ENCODE measurements around the gene OXSR1.
A peak's percentile ranks its signal among the peaks of the same experiment; 100 is the strongest.

OXSR1 gene

DNA sequence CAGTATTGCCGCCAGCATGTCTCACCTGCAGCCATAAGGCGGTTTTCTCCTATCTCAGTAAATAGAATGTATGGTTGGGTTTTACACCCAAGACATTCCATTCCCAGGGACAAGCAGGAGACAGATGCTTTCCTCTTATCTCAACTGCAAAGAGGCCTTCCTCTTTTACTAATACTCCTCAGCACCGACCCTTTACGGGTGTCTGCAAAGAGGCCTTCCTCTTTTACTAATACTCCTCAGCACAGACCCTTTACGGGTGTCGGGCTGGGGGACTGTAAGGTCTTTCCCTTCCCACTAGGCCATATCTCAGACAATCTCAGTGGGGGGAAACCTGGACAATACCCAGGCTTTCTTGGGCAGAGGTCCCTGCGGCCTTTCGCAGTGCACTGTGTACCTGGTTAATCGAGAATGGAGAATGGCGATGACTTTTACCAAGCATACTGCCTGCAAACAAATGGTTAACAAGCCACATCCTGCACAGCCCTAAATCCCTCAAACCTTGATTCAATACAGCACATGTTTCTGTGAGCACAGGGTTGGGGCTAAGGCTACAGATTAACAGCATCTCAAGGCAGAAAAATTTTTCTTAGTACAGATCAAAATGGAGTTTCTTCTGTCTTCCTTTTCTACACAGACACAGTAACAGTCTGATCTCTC lies 29.6 kb upstream of the OXSR1 start:
- TF ChIP-seq, protein P1, sequence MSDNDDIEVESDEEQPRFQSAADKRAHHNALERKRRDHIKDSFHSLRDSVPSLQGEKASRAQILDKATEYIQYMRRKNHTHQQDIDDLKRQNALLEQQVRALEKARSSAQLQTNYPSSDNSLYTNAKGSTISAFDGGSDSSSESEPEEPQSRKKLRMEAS (IDR thresholded peaks at IDR 0.05; ENCODE audit: low read depth, low read length) = peak; percentile 51
- DNase-seq (ENCODE audit: low read depth) = peak; percentile 63

DNA sequence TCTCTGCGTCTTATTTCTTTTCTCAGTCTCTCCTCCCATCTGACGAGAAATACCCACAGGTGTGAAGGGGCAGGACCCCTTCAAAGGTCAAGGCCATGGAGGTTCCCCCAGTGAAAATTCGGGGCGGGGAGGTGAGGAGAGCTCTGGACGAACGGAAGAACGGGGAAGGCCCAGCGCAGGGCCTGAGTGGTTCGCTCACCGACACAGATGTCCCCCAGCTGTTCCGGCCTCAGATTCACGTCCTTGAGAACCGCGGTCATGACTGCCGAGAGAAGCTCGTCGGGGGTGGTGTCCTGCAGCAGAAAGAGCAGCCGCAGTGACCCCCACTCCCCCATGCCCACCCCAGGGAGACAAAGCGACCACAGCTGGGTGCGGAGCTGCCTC lies 29.0 kb upstream of the OXSR1 start:
- TF ChIP-seq MYC (IDR thresholded peaks at IDR 0.05; ENCODE audit: low read depth, low read length) (no peak), POLR2A (IDR thresholded peaks at IDR 0.05; ENCODE audit: extremely low read depth, insufficient read length) (no peak)
- TF ChIP-seq, protein P2, sequence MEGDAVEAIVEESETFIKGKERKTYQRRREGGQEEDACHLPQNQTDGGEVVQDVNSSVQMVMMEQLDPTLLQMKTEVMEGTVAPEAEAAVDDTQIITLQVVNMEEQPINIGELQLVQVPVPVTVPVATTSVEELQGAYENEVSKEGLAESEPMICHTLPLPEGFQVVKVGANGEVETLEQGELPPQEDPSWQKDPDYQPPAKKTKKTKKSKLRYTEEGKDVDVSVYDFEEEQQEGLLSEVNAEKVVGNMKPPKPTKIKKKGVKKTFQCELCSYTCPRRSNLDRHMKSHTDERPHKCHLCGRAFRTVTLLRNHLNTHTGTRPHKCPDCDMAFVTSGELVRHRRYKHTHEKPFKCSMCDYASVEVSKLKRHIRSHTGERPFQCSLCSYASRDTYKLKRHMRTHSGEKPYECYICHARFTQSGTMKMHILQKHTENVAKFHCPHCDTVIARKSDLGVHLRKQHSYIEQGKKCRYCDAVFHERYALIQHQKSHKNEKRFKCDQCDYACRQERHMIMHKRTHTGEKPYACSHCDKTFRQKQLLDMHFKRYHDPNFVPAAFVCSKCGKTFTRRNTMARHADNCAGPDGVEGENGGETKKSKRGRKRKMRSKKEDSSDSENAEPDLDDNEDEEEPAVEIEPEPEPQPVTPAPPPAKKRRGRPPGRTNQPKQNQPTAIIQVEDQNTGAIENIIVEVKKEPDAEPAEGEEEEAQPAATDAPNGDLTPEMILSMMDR (IDR thresholded peaks at IDR 0.05; ENCODE audit: low read depth, low read length) = no peak
- TF ChIP-seq, protein P1 (IDR thresholded peaks at IDR 0.05; ENCODE audit: low read depth, low read length) = no peak
- peak overlapping the region; percentile 78 for H3K4me3 ChIP-seq (ENCODE audit: low read depth, low read length)
- peak; percentile 59 for DNase-seq (ENCODE audit: low read depth)

More for the DNA sequence above, 29.6 kb upstream of the OXSR1 start:
- peak overlapping the region; percentile 78 for H3K4me3 ChIP-seq (ENCODE audit: low read depth, low read length)

DNA sequence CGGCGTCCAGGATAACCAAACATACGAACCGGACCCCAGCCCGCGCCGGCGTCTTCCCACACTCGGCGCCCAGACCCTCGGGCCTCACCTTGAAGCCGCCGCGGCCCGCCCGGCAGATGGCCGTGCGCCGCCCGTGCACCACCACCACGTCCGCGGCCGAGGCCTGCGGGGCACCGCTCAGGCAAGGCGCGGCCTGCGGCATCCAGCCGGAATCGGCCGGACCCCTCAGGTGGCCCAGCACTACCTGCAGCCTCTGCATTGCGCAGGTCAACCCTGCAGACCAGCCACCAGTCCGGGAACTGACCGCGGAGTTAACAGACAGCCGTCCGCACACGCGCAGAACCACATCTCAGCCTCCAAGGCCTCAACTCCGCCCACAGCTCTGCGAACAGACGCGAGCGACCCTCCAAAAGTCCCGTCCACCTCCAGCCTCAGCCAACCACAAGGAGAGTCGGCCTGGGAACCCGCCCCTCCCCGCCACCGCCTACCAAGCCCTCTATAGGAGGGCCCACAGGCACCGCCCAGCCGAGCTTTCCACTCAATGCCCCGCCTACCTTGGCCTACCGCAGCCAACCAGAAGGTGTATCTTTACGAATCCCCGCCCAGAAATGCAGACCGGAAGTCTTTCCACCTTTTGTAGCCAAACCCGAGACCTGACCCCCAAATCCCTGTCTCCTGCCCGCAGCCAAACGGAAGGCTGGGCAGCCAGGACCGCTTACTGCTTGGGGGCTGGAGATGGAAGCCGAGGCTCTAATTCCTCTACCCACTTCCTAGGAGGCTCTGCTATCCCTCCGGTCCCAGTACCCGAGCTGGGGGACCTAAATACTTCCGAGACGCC lies 28.3 kb upstream of the OXSR1 start, which contains the start of gene ACAA1:
Gene ACAA1, minus strand, starts transcription at position 351 of the 838 bp plus-strand sequence. Its CDS starts 92 bp downstream, at position 259.
- H3K4me3 ChIP-seq (ENCODE audit: low read depth, low read length) = peak within 1 kb of the TSS; percentile 78
- peak; percentile 99 for DNase-seq (ENCODE audit: low read depth)
- TF ChIP-seq POLR2A (IDR thresholded peaks at IDR 0.05; ENCODE audit: extremely low read depth, insufficient read length) (peak; percentile 84), MYC (IDR thresholded peaks at IDR 0.05; ENCODE audit: low read depth, low read length) (no peak; the same call in 1 of the 2 replicates)
- TF ChIP-seq, protein P2 (IDR thresholded peaks at IDR 0.05; ENCODE audit: low read depth, low read length) = no peak
- TF ChIP-seq, protein P1 (IDR thresholded peaks at IDR 0.05; ENCODE audit: low read depth, low read length) = peak; percentile 28; the same call in 1 of the 2 replicates

DNA sequence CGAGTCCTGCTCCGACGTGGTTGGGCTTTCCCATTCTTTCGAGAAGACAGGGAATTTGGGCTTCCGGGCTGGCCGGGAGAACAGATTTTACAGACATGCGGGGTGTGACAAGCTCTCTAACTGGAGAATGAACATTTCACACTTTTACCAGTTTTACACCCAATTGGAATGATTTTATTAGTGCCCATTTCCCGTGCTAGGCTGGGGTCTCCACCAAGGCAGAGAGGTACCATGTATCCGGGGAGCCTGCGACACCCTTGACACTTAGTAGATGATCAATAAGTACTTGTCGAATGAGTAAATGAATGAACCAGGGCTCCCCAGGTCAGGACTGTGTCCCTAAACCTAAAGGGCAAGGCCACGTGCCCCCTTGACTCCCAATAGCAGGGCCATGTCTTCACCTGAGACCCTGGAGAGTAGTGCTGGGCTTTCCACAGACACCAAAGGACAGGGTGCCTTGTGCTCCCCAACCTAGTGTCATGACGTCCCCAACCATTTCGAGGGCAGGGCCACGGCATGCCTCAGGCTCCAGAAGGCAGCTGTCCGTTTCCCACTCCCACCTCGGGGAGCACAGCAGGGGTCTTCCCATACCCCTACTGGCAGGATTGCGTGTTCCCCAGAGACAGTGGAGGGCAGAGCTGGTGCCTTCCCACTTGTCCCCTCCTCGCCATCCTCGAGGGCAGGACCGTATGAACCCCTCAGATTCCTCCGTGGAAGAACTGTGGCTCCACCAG lies 27.6 kb upstream of the OXSR1 start:
- peak; percentile 40 for DNase-seq (ENCODE audit: low read depth)
- H3K4me3 ChIP-seq (ENCODE audit: low read depth, low read length) = peak overlapping the region; percentile 66
- TF ChIP-seq, protein P1 (IDR thresholded peaks at IDR 0.05; ENCODE audit: low read depth, low read length) = no peak
- TF ChIP-seq MYC (IDR thresholded peaks at IDR 0.05; ENCODE audit: low read depth, low read length) (no peak), POLR2A (IDR thresholded peaks at IDR 0.05; ENCODE audit: extremely low read depth, insufficient read length) (no peak)
- TF ChIP-seq, protein P2 (IDR thresholded peaks at IDR 0.05; ENCODE audit: low read depth, low read length) = no peak

DNA sequence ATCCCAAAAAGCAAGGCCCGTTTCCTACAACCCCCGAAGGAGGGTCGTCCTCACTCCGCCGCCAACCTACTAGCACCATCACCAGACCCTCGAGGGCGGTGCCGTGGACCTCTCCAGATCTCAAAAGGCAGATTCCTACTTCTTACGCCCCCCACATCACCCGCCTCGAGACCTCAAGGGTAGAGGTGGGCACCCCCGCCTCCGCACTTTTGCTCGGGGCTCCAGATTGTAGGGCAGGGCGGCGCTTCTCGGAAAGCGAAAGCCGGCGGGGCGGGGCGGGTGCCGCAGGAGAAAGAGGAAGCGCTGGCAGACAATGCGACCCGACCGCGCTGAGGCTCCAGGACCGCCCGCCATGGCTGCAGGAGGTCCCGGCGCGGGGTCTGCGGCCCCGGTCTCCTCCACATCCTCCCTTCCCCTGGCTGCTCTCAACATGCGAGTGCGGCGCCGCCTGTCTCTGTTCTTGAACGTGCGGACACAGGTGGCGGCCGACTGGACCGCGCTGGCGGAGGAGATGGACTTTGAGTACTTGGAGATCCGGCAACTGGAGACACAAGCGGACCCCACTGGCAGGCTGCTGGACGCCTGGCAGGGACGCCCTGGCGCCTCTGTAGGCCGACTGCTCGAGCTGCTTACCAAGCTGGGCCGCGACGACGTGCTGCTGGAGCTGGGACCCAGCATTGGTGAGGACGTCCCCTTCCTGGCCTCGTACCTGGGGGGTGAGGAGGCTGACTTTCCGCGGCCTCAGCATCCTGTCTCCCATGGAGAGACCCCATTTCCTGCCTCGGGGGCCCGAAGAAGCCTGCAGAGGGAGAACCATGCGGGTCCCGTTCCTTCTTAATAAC lies 26.8 kb upstream of the OXSR1 start, which contains the start of gene MYD88:
Gene MYD88, plus strand, starts transcription at position 313 of the 842 bp plus-strand sequence. Its CDS starts 40 bp downstream, at position 353.
- TF ChIP-seq, protein P1 (IDR thresholded peaks at IDR 0.05; ENCODE audit: low read depth, low read length) = peak; percentile 45; the same call in 1 of the 2 replicates
- TF ChIP-seq, protein P2 (IDR thresholded peaks at IDR 0.05; ENCODE audit: low read depth, low read length) = no peak
- TF ChIP-seq POLR2A (IDR thresholded peaks at IDR 0.05; ENCODE audit: extremely low read depth, insufficient read length) = peak; percentile 80
- TF ChIP-seq MYC (IDR thresholded peaks at IDR 0.05; ENCODE audit: low read depth, low read length) = peak; percentile 73
- DNase-seq (ENCODE audit: low read depth) = peak; percentile 89
- peak within 1 kb of the TSS; percentile 70 for H3K4me3 ChIP-seq (ENCODE audit: low read depth, low read length)
